T follicular helper cell (primary cell): ENCODE data around the gene ROPN1B.
A peak's percentile ranks its signal among the peaks of the same experiment; 100 is the strongest.
"Not testable (repeated sequence)": the region's sequence is repeated elsewhere in the genome, so short reads cannot be mapped to it uniquely, and the experiment has no call there.

Experiments
- DNase-seq: peaks from one replicate; pipeline ENCODE4 v3.0.0-alpha.2; 2020; ENCODE audit warnings: low read depth
- total RNA-seq, 2 experiments: gene quantifications; one replicate each; lab custom pipeline; 2026; lab: John Stamatoyannopoulos, UW

The ROPN1B gene
- 0 to 0.06 reads per million in 2 experiments for total RNA-seq

DNA sequence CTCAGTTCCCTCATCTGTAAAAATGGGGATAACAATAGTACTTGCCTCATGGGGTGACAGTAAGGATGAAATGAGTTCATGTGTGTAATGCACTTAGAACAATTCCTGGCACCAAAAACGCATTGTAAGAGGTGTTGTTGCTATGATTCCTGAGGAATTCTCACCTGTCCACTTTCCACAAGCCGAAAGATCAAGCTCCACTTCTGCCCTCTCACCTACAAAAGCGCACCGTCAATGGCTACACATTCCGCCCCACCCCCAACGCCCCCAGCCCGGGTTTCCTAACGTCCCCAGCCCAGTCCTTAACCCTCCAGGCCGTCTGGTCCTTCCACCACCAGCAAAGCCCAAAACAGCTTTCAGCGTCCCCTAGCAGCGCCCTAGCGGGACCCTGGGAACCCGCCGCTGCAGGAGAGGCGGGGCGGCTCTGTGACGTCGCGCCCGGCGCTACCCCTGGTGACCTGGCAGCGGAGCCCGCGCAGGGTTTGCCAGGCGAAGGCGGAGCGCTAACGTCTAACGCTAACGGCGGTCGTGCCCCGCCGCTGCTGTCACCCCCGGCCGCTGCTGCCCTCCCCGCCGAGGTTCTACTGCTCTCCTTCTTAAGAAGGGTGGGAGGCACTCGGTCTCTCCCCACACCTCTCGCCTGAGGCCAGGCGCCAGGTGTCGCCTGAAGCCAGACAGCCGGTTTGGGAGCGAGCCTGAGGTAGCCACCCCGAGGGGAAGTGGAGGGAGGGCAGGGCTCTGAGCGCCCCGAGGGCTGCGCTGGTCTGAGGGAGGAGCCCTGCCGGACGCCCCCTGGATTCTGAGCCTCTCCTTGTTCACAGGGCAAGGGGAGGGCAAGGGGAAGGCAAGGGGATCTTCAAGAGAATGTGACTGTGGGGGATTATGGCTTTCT lies at the start of gene ROPN1B:
Gene ROPN1B, plus strand, starts transcription at position 478 of the 892 bp plus-strand sequence. CDS start 2,877 bp downstream, outside the sequence.
- not testable (repeated sequence) for DNase-seq

DNA sequence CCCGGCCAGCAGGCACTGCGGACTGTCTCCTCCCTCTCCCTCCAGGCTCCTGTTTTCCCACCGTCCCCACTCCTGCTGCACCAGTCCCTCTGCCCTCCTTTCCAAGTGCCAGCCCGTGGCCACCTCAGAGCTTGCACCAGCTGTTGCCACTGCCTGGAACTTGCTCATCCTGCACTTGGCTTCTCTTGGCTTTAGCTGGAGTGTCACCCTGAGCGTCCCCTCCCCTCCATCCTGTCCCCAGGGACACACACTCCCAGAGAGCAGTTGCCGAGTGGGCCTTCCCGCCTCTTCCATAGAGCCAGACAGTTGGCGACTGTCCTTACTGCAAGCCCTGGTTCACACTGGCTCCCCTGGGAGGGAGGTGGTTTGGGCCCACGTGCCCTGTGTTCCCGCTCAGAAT lies 48.8 kb upstream of the ROPN1B start:
- DNase-seq = not testable (repeated sequence)

DNA sequence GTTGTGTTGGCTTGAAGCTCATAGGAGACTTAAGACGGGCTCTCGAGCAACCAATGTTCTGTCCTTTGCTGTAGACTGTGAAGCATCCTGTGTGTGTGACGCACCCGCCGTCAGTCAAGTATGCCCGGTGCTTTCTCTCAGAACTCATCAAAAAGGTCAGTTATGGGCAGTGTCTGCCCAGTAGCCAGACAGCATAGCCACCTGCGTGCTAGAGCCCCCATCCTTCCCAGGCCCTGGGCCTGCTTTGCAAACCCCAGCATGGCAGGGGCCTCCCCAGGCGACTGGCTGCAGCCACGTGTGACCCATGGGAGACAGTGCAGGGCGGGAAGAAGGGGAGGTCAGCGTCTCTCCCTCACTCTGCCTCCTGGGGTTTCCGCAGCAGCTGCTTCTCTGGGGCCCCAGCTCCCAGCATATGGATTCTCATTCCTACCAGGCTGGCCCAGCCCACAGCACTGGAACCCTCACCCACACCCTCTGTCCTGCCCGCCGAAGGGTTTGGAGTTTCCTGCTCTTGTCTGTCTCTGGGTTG lies 48.2 kb upstream of the ROPN1B start:
- DNase-seq = not testable (repeated sequence)

DNA sequence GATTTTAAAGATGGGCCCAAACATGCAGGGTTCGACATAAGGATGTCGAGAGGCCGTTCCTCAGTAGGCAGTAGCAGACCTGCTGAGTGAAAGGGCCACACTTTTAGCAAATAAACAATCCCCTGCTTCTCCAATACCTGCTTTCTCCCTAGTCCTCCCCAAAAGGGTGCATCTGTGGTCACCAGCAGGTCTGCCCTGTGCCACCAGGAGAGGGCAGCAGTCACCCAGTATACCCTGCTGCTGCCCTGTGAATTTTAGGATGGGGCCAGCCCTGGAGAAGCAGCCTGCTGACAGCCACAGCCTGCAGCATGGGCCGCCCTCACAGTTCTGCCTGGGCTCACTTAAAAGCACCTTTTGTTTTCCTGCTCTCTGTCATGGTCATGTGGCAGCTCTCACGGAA lies 47.3 kb upstream of the ROPN1B start:
- DNase-seq = peak; percentile 40

- not testable (repeated sequence) for DNase-seq
These were observed 45.5 kb upstream of the ROPN1B start for GRCh38 chr3:125923324-125924115.

- DNase-seq = not testable (repeated sequence)
These were observed 44.7 kb upstream of the ROPN1B start for GRCh38 chr3:125924276-125924675.

- not testable (repeated sequence) for DNase-seq
These were observed 43.3 kb upstream of the ROPN1B start for GRCh38 chr3:125925727-125926126.

GRCh38 chr3:125928771-125929545 lies 40.0 kb upstream of the ROPN1B start:
- DNase-seq = peak; percentile 44

DNA sequence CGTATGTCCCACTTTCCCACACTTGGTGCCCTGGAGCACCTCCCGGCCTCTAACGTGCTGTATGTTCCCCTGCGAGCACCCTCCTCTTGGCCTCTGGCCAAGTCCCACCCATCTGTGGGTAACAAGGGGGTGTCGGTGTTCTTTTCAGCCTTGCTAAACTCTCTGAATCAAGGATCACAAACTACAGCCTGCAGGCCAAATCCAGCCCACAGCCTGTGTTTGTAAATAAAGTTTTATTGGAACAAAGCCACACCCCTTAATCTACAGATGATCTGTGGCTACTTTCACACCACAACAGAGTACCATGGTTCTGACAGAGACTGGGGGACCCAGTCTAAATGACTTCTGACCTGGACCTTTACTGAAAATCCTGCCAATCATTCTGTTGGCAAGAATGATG lies 39.2 kb upstream of the ROPN1B start:
- DNase-seq = not testable (repeated sequence)

GRCh38 chr3:125931355-125931880 lies 37.6 kb upstream of the ROPN1B start:
- not testable (repeated sequence) for DNase-seq

DNA sequence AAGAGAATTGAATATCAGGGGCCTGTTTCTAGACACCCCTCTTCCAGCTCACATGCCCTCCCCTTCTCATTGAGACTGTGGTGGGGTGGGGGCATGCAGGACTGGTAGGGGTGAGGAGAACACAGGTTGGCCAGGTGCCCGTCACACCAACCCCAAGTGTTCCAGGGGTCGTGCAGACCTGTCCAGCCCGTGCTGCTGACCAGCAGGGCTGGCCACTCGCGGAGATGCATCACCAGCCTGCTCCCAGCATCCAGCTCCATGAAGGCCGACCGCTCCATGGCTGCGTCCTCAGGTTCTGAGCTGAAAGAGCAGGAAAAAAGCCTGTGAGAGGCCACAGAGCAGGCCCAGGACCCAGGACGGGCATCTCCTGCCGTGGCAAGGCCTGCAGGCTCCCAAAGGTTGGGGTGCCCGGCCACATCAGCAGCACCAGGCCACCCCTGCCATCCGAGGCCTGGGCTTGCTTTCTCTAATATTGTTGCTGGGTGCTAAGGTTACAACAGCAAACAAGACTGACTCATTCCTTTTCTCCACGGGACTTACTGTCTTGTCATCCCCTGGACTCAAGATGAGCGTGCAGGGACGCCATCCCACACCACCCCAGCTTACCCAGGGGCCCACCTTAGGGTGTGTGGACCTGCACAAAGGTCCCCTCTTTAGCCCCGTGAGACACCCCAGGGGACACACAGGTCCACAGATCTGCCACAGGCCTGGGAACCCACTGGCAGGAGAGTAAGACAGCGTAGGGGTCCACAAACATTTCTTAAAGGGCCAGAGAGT lies 35.4 kb upstream of the ROPN1B start:
- DNase-seq = not testable (repeated sequence)

DNA sequence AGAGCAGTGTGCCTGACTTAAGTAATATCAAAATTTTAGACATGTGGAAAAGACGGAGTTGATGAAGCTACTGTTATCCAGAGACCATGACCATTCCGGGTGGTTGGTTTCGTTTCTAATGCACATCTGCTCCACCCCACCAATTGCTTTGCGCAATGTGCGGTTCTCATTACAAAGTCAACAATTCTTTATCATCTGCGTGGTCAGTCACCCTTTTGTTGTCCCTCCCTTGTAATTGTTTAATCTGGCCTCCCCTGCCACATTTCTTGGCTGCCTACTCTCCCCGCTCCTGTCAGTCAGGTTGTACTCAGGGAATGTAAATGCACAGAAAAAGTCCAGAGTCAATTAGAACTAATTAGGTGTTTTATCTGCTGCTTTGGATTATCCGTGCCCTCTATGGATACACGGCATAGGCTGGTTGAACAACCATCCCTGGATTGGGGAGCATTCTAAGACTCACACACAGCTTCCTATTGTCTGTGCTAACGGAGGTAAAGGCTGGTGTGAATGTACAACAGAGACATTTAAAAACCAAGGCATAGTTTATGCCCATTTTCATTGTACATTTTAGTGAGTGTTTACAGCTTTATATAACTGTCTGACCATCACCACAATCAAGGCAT lies 33.6 kb upstream of the ROPN1B start:
- not testable (repeated sequence) for DNase-seq

DNA sequence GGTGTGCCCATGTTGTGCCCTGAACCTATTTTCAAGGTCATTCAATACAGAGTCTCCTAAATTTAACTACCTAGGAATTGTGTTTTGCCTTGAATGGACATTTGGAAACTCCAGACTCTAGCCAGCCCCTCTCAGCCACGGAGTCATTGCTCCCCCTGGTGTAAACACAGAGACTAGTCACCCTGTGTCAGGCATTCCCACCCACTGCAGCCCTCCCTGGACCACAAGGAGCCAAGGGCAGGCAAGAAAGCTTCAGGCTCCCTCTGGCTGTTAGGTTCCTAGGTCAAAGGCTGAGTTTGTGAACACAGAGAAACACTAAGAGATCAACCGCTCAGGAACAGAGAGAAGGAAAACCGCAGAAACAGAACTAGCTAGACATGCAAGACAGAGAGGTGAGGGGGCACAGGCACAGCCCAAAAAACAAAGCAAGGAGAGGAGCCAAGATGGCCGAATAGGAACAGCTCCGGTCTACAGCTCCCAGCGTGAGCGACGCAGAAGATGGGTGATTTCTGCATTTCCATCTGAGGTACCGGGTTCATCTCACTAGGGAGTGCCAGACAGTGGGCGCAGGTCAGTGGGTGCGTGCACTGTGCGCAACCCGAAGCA lies 32.7 kb upstream of the ROPN1B start:
- DNase-seq = not testable (repeated sequence)

GRCh38 chr3:125936891-125937290 lies 32.1 kb upstream of the ROPN1B start:
- not testable (repeated sequence) for DNase-seq

- DNase-seq = not testable (repeated sequence)
These were observed 21.2 kb upstream of the ROPN1B start for GRCh38 chr3:125947806-125948205.

DNA sequence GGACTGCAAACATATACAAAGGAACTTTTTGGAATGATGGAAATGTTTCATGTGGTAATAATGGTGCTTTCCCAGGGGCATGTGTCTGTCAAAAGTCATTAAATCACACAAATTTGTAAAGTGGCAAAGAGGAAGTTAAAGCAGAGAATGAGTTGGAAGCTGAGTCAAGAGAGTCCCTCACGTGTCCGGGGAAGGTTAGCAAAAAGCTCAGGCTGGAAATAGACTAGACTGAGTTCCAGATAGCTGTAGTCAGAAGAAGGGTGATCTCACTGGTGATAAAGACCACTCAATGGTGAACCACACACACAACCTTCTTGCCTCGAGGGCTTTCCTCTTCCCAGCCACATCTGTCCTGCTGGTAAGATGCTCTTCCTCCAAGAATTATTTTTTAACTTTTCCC lies 20.1 kb upstream of the ROPN1B start:
- not testable (repeated sequence) for DNase-seq

- DNase-seq = not testable (repeated sequence)
These were observed 17.8 kb upstream of the ROPN1B start for GRCh38 chr3:125951176-125951575.

DNA sequence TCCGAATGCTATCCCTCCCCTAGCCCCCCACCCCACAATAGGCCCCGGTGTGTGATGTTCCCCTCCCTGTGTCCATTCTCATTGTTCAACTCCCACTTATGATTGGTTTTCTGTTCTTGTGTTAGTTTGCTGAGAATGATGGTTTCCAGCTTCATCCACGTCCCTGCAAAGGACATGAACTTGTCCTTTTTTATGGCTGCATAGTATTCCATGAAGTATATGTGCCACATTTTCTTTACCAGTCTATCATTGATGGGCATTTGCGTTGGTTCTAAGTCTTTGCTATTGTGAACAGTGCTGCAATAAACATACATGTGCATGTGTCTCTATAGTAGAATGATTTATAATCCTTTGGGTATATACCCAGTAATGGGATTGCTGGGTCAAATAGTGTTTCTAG lies 12.0 kb upstream of the ROPN1B start:
- not testable (repeated sequence) for DNase-seq

DNA sequence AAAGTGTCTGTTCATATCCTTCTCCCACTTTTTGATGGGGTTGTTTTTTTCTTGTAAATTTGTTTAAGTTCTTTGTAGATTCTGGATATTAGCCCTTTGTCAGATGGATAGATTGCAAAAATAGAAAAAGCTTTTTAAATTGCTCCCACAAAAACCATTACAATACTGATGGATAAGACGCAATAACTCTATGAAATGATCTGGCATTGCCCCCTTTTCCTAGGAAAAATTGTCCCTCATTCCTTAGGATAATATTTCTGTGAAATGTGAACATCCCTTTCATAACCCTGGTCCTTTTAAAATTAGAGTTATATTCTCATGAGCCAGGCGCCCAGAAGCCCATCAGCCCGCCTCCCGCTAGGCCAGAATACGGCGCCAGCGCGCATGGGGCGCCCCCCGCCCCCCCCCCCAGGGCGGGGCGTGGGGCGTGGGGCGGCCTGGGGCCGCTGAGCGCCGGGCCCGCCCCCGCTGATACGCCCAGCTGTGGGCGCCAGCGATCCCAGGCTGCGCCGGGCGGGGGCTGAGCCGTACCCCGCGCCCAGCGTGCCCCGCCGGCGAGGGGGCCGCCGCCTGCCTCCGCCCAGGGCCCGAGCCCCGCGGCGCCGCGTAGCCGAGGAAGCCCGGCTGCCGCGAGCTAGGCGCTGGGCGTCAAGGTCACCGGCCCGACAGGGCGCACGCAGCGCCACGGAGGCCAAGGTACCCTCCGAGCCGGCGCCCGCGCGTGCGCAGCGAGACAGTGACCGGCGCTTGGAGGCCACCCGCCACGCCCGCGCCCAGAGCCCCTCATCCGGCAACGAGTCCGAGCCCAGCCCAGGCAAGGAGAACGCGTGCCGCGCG lies 11.1 kb upstream of the ROPN1B start:
- DNase-seq = no peak
